WTC11 (cell line): ENCODE results near the gene CDK6. TPM values are rescaled to one million over a fixed set of nuclear protein-coding genes. Genes with fewer than 3 reads are reported as not detected.

Experiments
- ATAC-seq: fragments of 200-7000 bp; cut with Tn5 transposase; 2 replicates; pipeline ENCODE4 v1.10.0; 2021; ENCODE audit warnings: mild to moderate bottlenecking, moderate library complexity
- CTCF ChIA-PET: fragments of 300-600 bp; sonication (Branson Sonifier 250); formaldehyde crosslinking; loops from one replicate; lab custom pipeline; 2021; ENCODE audit warnings: antibody characterized with exemption; lab: Charles Lee
- POLR2A ChIA-PET: fragments of 350-600 bp; sonication (Branson Sonifier 250); formaldehyde crosslinking; loops from one replicate; lab custom pipeline; 2021; ENCODE audit warnings: antibody characterized with exemption; lab: Charles Lee
- DNase-seq: peaks from one replicate; pipeline ENCODE4 v3.0.0; 2021; ENCODE audit warnings: low spot score
- H3K27ac Mint-ChIP-seq: 2 replicates; pipeline ENCODE4 v1.8.0; 2021; ENCODE audit warnings: mixed read lengths
- H3K27me3 Mint-ChIP-seq: 2 replicates; pipeline ENCODE4 v1.8.0; 2021; ENCODE audit warnings: low read depth, mild to moderate bottlenecking, moderate library complexity, mixed read lengths
- H3K36me3 Mint-ChIP-seq: 2 replicates; pipeline ENCODE4 v1.8.0; 2021; ENCODE audit warnings: mixed read lengths
- H3K4me1 Mint-ChIP-seq: 2 replicates; pipeline ENCODE4 v1.8.0; 2022; ENCODE audit warnings: mixed read lengths
- H3K4me3 Mint-ChIP-seq: 2 replicates; pipeline ENCODE4 v1.8.0; 2021; ENCODE audit warnings: mild to moderate bottlenecking, moderate library complexity, mixed read lengths
- H3K9me3 Mint-ChIP-seq: 2 replicates; pipeline ENCODE4 v1.8.0; 2021; ENCODE audit warnings: mixed read lengths
- ATF3 ChIP-seq: sonication (generic); formaldehyde crosslinking; conservative IDR thresholded peaks from 2 replicates; pipeline ENCODE4 v1.8.1; 2022; ENCODE audit warnings: mild to moderate bottlenecking, missing genetic modification reagents
- ATF6 ChIP-seq: sonication (generic); formaldehyde crosslinking; IDR thresholded peaks from 2 replicates; pipeline ENCODE4 v1.8.1; 2023; ENCODE audit warnings: mild to moderate bottlenecking, missing genetic modification reagents
- CBFB ChIP-seq: sonication (generic); formaldehyde crosslinking; IDR thresholded peaks from 2 replicates; pipeline ENCODE4 v1.8.1; 2022; ENCODE audit warnings: mild to moderate bottlenecking, low read depth, missing genetic modification reagents
- E2F5 ChIP-seq: sonication (generic); formaldehyde crosslinking; IDR thresholded peaks from 2 replicates; pipeline ENCODE4 v1.8.1; 2022; ENCODE audit warnings: mild to moderate bottlenecking, moderate library complexity, missing genetic modification reagents
- FOXK1 ChIP-seq: sonication (generic); formaldehyde crosslinking; IDR thresholded peaks from 2 replicates; pipeline ENCODE4 v1.8.0; 2022; ENCODE audit warnings: mild to moderate bottlenecking, moderate library complexity, missing genetic modification reagents
- FOXP1 ChIP-seq: sonication (generic); formaldehyde crosslinking; IDR thresholded peaks from 2 replicates; pipeline ENCODE4 v1.8.0; 2022; ENCODE audit warnings: missing genetic modification reagents, mild to moderate bottlenecking, moderate library complexity, borderline replicate concordance
- HMGA2 ChIP-seq: fragments of 250-450 bp; sonication (Bioruptor Pico); IDR thresholded peaks from 2 replicates; pipeline ENCODE4 v1.4.0; 2021; ENCODE audit warnings: mild to moderate bottlenecking, moderate library complexity
- KAT7 ChIP-seq: sonication (generic); formaldehyde crosslinking; IDR thresholded peaks from 2 replicates; pipeline ENCODE4 v1.8.1; 2023; ENCODE audit warnings: missing genetic modification reagents, mild to moderate bottlenecking, borderline replicate concordance
- NR1H2 ChIP-seq: sonication (generic); formaldehyde crosslinking; IDR thresholded peaks from 2 replicates; pipeline ENCODE4 v1.9.0; 2021; ENCODE audit warnings: mild to moderate bottlenecking, moderate library complexity, missing genetic modification reagents
- NR2C2 ChIP-seq: sonication (generic); formaldehyde crosslinking; IDR thresholded peaks from 2 replicates; pipeline ENCODE4 v1.8.0; 2022; ENCODE audit warnings: mild to moderate bottlenecking, missing genetic modification reagents
- NR3C1 ChIP-seq: sonication (generic); formaldehyde crosslinking; conservative IDR thresholded peaks from 2 replicates; pipeline ENCODE4 v1.8.1; 2023; ENCODE audit warnings: low read depth, mild to moderate bottlenecking, missing genetic modification reagents
- RELA ChIP-seq: sonication (generic); formaldehyde crosslinking; IDR thresholded peaks from 2 replicates; pipeline ENCODE4 v1.8.1; 2022; ENCODE audit warnings: missing genetic modification reagents, mild to moderate bottlenecking, borderline replicate concordance
- RORB ChIP-seq: fragments of 250-450 bp; sonication (Bioruptor Pico); IDR thresholded peaks from 2 replicates; pipeline ENCODE4 v1.9.0; 2021; ENCODE audit warnings: mild to moderate bottlenecking
- SMAD3 ChIP-seq: sonication (generic); formaldehyde crosslinking; IDR thresholded peaks from 2 replicates; pipeline ENCODE4 v1.8.0; 2022; ENCODE audit warnings: missing genetic modification reagents, mild to moderate bottlenecking, borderline replicate concordance
- TEAD1 ChIP-seq: sonication (generic); formaldehyde crosslinking; IDR thresholded peaks from 2 replicates; pipeline ENCODE4 v1.8.0; 2022; ENCODE audit warnings: mild to moderate bottlenecking, missing genetic modification reagents
- ZBTB21 ChIP-seq: sonication (generic); formaldehyde crosslinking; IDR thresholded peaks from 2 replicates; pipeline ENCODE4 v1.8.1; 2023; ENCODE audit warnings: mild to moderate bottlenecking, missing genetic modification reagents, borderline replicate concordance
- ZNF138 ChIP-seq: sonication (generic); formaldehyde crosslinking; conservative IDR thresholded peaks from 2 replicates; pipeline ENCODE4 v1.8.1; 2022; ENCODE audit warnings: mild to moderate bottlenecking, moderate library complexity, missing genetic modification reagents
- ZNF263 ChIP-seq: sonication (generic); formaldehyde crosslinking; IDR thresholded peaks from 2 replicates; pipeline ENCODE4 v1.8.1; 2022; ENCODE audit warnings: low read depth, mild to moderate bottlenecking, moderate library complexity, missing genetic modification reagents
- ZNF317 ChIP-seq: sonication (generic); formaldehyde crosslinking; IDR thresholded peaks from 2 replicates; pipeline ENCODE4 v1.8.1; 2023; ENCODE audit warnings: low read depth, mild to moderate bottlenecking, moderate library complexity, missing genetic modification reagents, borderline replicate concordance
- total RNA-seq: library from RNA; stranded (reverse); gene quantifications from 3 replicates; pipeline ENCODE4 v1.2.3, GENCODE V29; 2021
- TF ChIP-seq, protein P1 (sequence below): sonication (generic); formaldehyde crosslinking; IDR thresholded peaks from 2 replicates; pipeline ENCODE4 v1.8.1; 2022; ENCODE audit warnings: missing genetic modification reagents, borderline replicate concordance

The CDK6 gene
- total RNA-seq, 1 experiment from 2014 or later: 47.2 TPM

- peak; percentile 80 for ATAC-seq
- Mint-ChIP-seq H3K36me3 (no peaks in the 10 kb centered on the region), H3K4me1 (peaks cover 24% of the 10 kb centered on the region), H3K9me3 (no peaks in the 10 kb centered on the region), H3K27me3 (no peaks in the 10 kb centered on the region; the same call in 1 of the 2 replicates), H3K4me3 (no peak overlapping the region), H3K27ac (peak overlapping the region; percentile 55; the same call in 1 of the 2 replicates)
- DNase-seq: no peak
- POLR2A ChIA-PET: interaction anchor here (1.1 kb wide), 1 partner anchor 299 kb away, joined by 3 read pairs; no protein-coding TSS in a partner anchor
- TF ChIP-seq FOXP1 (no peak), CBFB (CRISPR knock-in tag) (no peak), ZBTB21 (CRISPR knock-in tag) (no peak), NR2C2 (CRISPR knock-in tag) (no peak), ATF3 (CRISPR knock-in tag) (no peak), RORB (CRISPR knock-in tag) (no peak), ZNF263 (CRISPR knock-in tag) (no peak), SMAD3 (CRISPR knock-in tag) (no peak), FOXK1 (CRISPR knock-in tag) (no peak), HMGA2 (CRISPR knock-in tag) (no peak), NR1H2 (CRISPR knock-in tag) (no peak), ZNF138 (no peak), E2F5 (CRISPR knock-in tag) (no peak), ZNF317 (CRISPR knock-in tag) (no peak), KAT7 (CRISPR knock-in tag) (no peak), NR3C1 (CRISPR knock-in tag) (no peak), ATF6 (no peak)
- TF ChIP-seq, protein P1, sequence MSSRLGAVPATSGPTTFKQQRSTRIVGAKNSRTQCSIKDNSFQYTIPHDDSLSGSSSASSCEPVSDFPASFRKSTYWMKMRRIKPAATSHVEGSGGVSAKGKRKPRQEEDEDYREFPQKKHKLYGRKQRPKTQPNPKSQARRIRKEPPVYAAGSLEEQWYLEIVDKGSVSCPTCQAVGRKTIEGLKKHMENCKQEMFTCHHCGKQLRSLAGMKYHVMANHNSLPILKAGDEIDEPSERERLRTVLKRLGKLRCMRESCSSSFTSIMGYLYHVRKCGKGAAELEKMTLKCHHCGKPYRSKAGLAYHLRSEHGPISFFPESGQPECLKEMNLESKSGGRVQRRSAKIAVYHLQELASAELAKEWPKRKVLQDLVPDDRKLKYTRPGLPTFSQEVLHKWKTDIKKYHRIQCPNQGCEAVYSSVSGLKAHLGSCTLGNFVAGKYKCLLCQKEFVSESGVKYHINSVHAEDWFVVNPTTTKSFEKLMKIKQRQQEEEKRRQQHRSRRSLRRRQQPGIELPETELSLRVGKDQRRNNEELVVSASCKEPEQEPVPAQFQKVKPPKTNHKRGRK (CRISPR knock-in tag): no peak
- CTCF ChIA-PET: interaction anchor here (0.6 to 0.7 kb wide), 2 partner anchors 198 to 224 kb away, joined by 3 read pairs; no protein-coding TSS in a partner anchor
Observed at GRCh38 chr7:92634924-92635519, 201.4 kb downstream of the CDK6 start.

DNA sequence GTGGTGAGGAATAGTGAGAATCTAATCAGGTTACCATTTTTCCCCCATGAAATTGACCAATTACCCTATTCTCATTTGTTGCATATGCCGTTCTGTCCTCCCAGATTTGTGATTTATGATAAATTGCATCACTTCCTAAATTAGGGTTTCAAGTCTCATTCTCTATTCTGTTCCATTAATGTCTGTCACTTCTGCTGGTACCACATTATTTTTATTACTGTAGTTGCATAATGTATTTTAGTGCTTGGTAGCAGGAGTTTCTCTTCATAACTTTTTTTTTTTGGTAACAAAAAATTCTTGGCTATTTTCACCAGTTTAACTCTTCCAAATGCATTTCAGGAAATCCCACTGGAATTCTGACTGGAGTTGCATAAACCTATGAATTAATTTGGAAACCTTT, 202.2 kb downstream of the CDK6 start:
- Mint-ChIP-seq H3K4me1 (peaks cover 24% of the 10 kb centered on the region), H3K36me3 (no peaks in the 10 kb centered on the region), H3K27ac (no peak overlapping the region), H3K27me3 (no peaks in the 10 kb centered on the region; the same call in 1 of the 2 replicates), H3K4me3 (no peak overlapping the region), H3K9me3 (no peaks in the 10 kb centered on the region)
- ATAC-seq (no peak), DNase-seq (no peak)
- ChIA-PET CTCF (no interaction called here), POLR2A (no interaction called here)
- TF ChIP-seq RELA (CRISPR knock-in tag) (no peak), TEAD1 (CRISPR knock-in tag) (no peak)
